Measurements from ENCODE around the gene FOXN3.
"Not testable (repeated sequence)": the region's sequence is repeated elsewhere in the genome, so short reads cannot be mapped to it uniquely, and the experiment has no call there.

Gene FOXN3

DNA sequence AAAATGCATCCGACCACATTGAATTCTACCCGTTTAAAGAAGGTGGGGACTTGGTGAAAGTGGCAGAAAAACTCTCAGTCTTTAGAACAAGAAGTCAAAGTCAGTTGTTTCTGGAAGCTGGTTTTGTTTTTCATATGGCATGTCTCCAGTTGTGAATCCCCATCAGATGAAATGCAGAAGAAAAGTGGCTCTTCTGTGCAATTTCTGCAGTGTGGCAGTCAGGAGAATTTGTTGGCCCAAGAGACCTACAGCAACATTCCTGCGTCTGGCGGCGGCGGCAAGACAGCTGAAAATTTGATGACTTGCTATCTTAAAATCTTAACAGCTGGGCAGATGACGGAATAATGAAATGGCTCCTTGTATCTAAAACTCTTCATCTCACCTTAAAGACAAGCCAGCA is 201.5 kb downstream of the FOXN3 start:
- DNase-seq, result no peak

DNA sequence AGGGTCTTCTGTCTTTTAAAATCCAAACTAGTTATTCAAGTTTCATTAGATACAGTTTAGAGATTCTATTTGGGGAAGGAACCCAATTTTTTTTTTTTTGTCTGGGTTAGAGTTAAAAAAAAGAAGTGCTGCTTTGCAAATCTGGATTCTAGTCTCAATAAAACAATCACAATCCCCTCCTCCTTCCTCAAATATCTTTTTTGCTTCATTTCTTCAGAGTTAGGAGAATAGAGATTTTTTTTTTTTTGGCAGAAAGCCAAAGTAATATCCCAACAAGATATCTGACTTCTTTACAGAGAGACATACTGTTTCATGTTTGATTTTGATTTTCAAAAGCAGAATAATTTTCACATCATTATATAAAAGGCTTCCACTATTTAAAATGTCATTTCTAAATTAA is 201.9 kb downstream of the FOXN3 start:
- DNase-seq, result no peak

DNA sequence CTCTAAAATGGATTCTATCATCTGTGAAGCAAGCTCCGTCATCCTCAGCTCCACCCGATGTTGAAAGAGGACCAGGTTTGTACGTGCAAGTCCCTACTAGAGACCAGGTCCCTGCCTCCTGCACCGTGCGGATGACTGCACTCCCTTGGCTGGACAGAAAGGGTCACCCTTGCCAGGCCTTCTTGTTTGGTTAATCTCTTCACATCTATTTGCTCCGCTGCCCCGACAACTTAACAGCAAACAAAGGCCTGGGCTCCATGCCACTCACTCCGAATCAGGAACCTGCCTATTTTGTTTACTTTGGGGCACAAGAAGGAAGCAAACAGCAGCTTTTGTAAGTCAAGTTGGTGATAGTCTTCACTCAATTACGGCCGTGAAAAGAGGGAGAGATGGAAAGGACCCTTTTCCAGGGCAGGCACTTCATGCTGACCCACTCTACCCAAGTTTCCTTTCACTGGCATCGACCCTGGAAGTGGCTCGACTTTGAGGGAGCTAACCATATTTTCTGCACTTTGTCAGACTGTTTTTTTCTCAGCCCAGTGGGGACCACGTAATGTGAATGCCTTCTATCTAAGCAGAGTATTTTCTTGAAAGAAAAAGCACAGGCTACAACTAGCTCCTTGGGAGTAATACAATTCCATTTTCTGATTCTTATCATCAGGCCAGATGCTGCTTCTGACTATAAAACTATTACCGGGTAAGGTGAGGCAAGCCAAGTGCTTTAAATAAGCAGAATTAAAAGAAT is 202.6 kb downstream of the FOXN3 start:
- no peak for DNase-seq

DNA sequence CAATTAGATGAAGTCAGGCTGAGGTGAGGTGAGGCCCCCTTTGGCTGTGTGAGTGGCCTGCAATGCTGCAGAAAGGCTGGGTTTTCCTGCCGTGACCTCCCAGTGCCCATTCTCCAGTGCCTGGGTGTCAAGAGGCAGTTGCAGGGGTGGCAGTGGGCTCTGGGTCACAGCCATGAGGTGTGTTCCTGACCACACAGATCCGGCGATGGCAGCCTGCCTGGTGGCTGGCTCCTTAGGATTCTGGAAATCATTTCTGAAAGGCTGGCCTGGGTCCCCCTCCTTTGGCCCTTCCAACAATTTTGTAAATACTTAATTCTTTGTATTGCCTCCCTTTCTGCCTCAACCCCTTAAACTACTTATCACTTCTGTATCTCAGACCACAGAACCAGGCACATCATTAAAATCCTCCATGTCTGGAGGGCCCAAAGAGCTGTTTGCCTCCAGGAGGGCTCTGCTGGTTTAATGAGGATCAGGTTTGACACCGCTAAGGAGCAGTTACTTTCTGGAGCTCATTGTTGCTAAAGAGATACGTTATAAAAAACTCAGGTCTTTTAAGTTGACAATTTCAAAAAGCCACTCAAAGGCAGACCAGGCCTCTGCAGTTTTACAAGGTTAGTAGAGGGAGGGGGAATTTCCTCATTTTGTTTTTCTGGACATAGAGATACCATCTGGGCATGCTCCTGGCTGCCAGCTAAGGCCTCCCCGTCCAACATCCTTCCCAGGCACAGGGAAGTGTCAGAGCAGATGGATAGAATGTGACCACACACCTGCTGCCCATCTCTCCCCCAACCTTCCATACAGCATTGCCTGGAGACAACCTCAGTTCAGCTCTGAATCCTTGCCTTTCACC is 204.4 kb downstream of the FOXN3 start:
- DNase-seq, result no peak

DNA sequence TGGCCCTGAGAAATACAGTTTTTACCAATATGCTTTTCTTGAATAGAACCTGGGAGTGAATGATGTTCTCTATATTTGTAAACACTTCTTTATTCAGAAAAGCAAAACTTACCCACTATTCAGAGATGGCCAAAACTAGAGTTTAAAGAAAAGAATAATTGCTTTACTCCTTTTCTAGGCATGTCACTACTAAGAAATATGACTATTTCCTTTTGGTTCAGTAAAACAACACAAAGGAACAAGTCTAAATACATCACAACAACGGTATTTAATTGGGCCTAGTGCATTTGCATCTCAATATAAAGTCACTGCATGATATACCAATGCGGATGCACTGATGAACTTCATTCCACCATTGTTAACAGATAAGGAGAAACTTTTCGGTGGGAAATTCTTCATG is 207.5 kb downstream of the FOXN3 start:
- no peak for DNase-seq

DNA sequence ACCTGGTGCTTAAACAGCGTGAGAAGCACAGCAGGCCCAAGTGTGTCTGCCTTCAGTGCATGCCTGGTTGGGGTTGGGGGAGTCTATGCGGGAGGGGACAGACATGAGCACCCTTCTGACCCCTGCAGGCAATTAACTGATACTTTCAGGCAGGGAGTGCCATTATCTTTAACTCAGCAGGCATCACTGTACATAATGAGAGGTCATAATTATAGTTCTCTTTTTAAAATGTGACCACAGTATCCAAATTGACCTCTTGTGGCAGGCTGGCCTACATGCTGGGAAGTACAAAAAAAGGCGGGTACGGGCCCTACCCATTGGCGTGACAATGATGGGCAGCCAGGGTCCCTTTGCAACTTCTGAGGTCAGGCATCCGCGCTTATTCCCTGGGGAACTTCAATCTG is 209.1 kb downstream of the FOXN3 start:
- DNase-seq, result no peak

DNA sequence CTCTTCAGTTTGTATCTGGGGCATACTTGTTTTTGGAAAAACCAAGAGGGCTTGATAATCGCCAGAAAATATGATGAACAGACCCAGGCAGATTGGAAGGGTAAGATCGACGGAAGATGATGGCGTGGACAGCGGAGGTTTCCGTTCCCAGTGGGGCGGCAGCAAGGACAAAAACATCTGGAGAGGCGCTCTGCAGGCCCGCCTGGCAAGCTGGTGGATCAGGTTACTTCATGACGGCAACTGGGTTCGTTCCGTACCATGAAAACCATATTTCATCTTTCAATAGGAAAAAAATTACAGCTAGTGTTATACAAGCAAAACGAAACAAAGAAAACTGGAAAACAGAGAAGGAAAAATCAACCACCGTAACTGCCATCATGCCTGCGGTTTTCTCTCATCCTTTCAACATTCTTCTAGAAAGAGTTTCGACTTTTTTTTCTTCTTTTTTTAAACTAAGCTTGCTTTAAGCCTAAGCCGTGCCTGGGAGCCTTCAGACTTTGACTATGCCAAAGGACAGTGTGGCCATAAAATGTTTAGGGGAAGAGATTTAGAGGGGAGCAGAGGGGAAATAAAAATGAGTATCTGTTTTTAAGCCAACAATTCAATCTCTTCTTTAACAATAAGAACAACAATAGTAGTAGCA is 210.5 kb downstream of the FOXN3 start:
- DNase-seq, result no peak

DNA sequence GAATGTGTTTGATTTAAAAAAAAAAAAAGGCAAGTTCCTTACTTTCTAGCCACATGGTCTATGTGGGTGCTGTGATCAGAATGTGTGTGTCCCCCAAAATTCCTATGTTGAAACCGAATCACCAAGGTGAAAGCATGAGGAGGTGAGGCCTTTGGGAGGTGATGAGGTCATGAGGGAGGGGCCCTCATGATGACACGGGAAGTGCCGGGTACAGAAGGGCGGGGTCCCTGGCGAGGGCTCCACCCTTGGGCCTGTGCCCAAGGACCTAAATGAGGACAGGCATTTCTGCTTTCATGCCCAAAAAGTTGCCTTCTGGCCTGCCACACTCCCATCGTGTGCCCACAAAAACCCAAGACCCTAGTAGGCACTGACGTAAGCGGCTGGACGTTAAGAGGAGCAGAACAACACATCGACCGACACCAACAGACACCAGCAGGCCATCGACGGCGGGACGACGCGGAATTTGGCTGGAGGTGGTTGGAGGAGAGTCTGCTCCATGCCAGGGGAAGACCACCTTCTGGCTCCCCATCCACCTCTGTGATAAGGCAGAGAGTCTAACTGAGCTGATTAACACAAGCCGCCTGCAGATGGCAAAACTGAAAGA is 211.8 kb downstream of the FOXN3 start:
- no peak for DNase-seq

DNA sequence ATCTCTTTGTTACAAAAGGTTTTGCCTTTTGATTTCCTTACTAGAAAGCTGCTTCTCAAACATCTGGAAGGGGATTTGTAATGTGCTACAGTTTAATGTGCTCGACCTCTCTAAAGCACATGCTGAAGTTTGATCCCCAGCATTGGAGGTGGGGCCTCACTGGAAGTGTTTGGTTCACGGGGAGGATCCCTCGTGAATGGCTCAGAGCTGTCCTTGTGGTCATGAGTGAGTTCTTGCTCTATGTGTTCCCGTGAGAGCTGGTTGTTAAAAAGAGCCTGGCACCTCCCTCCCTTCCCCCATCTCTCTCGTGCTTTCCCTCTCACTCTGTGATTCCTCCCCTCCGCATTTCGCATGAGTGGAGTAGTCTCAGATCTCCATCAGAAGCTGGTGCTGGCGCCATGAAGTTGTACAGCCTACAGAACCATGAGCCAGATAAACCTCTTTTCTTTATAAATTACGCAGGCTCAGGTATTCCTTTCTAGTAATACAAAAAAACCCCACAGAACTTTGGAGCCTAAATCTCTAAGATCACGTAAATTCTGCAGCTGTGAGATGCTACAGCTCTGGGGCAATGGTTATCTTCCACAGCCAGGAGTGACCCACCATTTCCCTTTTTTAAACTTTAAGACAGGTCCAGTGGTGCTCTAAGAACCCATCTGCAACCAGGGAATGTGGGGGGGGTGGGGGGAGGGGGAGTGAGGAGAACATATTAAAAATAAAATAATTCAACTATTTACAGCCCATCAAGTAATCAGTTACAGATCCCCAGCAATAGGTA is 214.4 kb downstream of the FOXN3 start:
- no peak for DNase-seq

DNA sequence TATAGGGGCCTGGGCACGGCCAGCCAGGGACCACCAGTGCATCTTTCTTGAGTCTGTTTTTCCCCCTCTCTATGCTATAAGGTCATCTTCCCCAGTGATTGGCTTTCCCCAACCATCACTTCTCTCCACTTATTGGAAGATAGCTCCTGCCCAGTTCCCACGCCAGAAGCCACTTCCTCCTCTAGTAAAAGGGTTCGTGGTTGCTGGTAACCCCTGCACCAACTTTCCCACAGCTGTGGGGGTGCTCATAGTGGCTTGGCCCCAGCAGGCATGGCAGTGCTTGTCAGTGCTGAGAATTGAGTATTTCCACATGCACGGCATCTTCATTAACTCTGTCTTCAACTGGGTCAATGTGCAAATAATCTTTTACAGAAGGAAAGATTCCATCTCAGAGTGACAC is 215.4 kb downstream of the FOXN3 start:
- no peak for DNase-seq

DNA sequence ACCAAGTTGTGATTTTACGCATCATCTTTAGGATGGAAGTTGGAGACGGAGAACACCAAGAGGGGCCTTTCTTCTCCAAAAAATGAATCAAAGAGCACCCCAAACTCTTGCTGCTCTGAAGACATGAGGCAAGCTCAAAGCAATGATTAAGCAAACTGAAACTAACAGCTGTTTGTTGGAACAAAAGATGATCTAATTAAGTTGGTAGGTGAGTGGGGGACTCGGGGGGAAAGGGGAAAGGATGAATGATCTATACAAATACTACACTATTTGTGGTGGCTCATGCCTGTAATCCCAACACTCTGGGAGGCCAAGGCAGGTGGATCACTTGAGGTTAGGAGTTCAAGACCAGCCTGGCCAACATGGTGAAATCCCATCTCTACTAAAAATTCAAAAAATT is 217.7 kb downstream of the FOXN3 start:
- DNase-seq, result not testable (repeated sequence)

DNA sequence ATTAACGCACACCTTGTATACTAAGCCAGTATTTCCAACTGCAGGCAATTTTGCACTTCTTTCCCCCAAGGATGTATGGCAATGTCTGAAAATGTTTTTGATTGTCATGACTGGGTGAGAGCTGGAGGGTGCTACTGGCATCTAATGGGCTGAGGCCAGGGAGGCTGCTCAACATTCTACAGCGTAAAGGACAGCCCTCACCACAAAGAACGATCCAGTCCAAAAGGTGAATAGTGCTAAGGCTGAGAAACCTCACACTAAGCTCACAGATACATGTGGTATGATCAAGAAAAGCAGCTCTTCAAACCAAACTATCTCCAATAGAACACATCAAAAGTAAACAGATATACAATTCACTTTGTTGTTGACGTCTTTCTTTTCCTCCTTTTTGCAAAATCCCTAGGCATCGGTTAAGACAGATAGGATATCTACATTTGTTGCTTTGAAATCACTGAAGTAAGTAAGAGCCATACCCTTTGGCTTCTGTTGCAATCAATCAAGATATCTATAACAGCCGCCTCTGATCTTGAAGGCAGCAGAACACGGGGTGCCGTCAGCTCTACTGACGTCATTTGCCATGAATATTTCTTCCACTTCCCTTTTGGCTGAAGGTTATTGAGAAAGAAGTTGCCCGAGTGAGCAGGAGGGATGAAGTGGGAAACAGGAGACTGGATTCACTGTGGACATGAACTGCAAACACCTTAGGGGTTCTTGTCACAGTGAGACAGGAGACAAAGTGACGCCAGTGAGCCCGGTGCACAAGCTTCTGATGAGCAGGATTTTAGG is 218.3 kb downstream of the FOXN3 start:
- DNase-seq, result no peak

DNA sequence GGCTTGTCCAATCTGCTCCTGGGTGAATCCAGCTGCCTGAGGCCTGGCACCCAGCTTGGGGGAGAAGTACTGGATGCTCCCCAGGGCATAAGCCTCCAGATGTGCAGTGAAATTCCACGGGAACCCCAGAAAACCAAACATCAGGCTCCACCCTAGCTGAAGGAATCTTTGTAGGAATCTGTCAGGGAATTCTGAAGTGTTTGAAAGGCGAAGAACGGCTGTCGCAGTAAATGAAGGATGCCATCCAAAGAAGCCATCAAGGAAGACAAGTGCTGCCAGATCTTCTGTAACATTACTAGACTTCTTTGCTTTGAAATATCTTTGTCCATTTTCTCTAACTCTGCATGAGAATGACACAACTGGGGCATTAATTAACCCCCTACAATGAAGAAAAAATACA is 219.4 kb downstream of the FOXN3 start:
- DNase-seq, result no peak

DNA sequence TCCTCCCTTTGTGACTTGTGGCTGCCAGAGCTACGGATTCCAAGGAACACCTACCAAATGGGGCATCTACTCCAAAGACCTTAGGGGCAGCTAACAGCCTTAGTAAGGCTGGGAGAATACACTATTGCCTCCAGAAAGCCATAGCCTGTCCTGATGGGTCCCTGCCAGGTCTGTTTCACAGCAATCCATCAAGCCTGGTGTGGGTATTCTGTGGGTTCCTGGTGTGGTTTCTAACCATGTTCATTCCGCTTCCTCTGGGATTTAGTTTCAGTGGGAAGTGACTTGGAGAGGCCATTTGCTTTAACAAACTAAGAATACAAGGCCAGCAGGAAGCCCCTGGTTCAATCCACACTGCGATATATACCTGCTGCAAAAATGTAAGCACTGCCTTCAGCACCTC is 220.5 kb downstream of the FOXN3 start:
- DNase-seq, result no peak

DNA sequence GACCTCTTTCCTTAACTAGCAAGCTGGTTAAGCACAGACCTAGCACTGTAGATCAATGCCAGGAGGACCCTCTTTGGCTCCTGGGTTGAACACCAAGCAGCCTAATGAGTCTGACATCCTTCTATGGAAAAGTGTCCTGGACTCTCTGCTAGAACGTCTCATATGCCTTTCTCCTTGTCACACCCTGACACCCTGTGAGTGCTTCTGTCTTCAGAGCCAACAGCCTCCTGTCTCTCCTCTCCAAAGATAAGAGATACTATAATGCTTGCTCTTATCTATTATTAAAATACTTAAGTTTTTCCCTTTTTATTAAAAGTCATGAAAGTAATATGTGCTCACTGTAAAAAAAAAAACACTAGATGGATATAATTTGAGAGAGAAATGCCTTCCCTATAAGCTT is 222.7 kb downstream of the FOXN3 start:
- no peak for DNase-seq

DNA sequence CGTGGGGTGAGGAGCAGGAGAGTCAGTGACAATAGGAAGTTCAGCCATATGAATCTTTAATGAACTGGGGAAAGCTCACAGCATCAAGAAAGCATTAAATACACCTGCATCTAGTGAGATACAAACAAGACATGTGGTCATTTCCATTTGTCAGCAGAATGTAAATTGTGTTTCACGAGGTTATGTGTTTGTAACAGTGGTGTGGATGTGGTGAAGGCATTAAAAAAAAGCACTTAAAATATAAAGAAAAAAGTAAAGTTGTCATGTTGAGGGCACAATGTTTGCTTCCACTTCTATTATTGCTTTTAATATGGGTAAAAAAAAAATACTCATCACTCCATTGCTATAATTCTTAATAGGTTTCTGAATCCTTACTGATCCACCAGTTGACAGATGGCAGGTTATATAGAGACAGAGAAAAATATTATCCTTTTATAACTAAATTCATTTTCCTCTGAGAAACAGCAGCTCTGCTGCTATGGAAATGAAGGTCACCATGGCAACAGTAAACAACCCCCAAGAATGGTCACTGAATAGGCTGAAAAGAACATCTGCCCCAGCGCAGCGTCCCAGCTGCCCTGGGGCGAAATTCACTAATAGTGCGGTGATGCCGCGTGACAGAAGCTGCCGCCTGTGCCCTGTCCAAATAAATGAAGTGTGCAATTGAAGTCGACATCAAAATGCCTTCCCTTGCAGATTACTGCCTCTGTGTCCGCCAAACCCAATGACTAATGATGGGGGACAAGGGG is 226.1 kb downstream of the FOXN3 start:
- no peak for DNase-seq

DNA sequence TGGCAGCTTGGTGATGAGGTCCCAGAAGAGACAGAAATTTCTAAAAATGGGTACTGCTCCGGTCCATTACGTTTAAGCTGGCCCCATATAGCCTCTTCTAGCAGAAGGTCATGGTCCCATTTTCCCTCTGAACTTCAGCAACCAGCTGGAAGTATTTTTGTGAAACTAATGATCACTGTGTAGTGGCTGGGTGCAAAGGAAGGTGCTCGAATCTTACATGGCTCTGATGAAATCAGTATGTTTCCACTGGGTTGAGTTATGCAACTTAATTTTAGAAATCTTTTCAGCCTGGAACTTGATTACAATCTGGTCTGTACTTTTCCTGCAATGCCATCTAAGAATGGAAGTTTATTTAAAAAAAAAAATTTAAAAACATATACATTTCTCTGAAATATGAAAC is 228.5 kb downstream of the FOXN3 start:
- DNase-seq, result no peak

DNA sequence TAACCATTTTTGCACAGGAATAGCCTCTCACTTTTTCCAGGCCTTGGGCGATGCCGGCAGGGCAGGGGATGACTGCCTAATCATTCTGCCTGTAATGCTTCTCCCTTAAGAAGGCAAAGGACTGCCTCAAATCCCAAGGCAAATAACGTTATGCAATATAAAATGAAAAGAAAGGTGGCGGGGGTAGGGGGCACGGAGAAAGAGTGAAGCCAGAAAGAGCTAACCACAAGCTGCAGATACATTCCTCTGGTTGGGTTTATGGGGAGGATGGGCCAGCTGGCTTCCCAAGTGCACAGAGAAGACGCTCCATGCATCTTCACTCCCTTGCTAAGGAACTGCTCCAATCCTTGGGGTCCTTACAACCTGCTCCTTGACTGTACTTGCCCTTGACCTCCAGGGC is 229.5 kb downstream of the FOXN3 start:
- DNase-seq, result no peak

DNA sequence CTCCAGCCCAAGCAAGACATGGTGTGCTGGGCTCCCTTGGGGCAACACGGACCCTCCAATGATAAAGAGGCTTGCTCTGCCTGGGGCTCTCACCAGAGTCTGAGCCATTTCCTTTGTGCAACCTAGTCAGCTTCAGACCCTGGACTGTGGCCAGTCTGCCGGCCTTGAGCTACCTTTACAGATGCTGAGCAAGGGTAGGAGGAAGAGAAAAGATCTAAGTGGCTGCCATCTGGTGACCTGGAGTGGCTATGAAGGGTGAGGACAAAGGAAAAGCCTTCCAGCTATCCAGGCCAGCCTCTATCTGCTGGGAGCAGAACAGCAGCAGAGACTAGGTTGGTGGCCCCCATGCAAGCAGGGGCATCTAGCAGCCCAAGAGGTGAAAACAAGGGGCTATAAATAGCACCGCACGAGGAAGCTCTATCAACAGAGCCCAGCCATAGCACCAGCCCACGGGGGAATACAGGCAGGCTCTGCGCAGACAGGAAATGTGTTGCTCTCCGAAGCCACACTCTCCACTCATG is 230.1 kb downstream of the FOXN3 start:
- no peak for DNase-seq

DNA sequence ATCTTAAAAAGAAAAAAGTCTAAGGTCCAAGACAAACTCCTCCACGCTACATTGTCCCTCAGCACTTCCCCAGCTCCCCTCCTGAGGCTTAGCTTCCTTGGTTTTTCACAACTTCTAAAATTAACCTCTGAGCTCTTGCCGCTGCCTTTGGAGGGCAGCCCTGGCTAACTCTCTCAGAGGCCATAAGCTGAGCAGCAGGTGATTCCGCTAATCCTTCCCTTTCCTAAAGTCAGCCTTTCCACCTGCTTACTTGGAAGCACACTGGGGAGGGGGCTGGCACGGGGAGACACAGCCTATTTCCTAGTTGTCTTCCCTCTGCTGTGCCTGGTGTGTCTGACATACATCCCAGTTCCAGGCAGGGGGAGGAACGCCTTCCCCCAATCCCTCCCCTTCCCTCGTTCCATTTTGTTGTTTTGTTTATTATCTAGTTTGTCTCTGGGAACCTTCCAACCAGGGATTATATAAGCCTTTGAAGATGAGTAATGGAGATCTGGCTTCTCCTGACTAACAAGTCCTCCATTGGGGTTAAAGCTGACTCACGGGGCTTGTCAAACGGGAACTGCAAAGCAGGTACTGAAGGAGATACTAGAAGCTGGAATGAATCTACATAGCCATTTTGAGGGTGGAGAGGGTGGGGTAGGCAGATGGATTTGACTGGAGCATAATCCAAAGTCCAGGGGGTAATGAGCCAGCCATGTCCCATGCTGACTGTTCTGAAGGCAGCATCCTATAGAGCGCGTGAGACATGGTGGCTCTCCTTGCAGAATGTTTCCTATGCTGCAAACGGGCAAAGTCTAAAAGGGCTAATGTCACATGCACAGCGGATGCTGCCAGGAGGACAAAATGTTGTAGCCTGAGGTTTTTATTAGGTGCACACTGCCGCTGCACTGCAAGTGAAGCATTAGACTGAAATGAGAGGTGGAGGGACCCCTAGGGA is 230.8 kb downstream of the FOXN3 start:
- no peak for DNase-seq

All from activated T-cell treated with anti-CD3 and anti-CD28 coated beads, Interleukin-2, amount 50 U/mL, for 48 hours (primary cell).